Measurements from ENCODE around the gene SPTB.

The SPTB gene

GRCh38 chr14:64729386-64730060, 150.2 kb downstream of the SPTB start:
- no peak for DNase-seq (ENCODE audit: low read depth in 2 of 2)

GRCh38 chr14:64728856-64729255, 150.9 kb downstream of the SPTB start:
- DNase-seq (ENCODE audit: low read depth in 2 of 2) = no peak

- DNase-seq (ENCODE audit: low read depth in 2 of 2) = no peak
Observed at GRCh38 chr14:64728106-64728505, 151.6 kb downstream of the SPTB start.

GRCh38 chr14:64727551-64728071, 152.1 kb downstream of the SPTB start:
- no peak for DNase-seq (ENCODE audit: low read depth in 2 of 2)

GRCh38 chr14:64726585-64726890, 153.2 kb downstream of the SPTB start:
- no peak for DNase-seq (ENCODE audit: low read depth in 2 of 2)

- no peak for DNase-seq (ENCODE audit: low read depth in 2 of 2)
Observed at GRCh38 chr14:64725879-64726584, 153.7 kb downstream of the SPTB start.

GRCh38 chr14:64725261-64725815, 154.4 kb downstream of the SPTB start:
- no peak for DNase-seq (ENCODE audit: low read depth in 2 of 2)

- no peak for DNase-seq (ENCODE audit: low read depth in 2 of 2)
Observed at GRCh38 chr14:64724578-64724930, 155.2 kb downstream of the SPTB start.

GRCh38 chr14:64723691-64724577, 155.8 kb downstream of the SPTB start:
- DNase-seq (ENCODE audit: low read depth in 2 of 2) = no peak

GRCh38 chr14:64722842-64723447, 156.8 kb downstream of the SPTB start:
- no peak for DNase-seq (ENCODE audit: low read depth in 2 of 2)

GRCh38 chr14:64721899-64722298, 157.8 kb downstream of the SPTB start:
- DNase-seq (ENCODE audit: low read depth in 2 of 2) = no peak

- DNase-seq (ENCODE audit: low read depth in 2 of 2) = no peak
Observed at GRCh38 chr14:64721391-64721791, 158.3 kb downstream of the SPTB start.

- DNase-seq (ENCODE audit: low read depth in 2 of 2) = no peak
Observed at GRCh38 chr14:64720131-64720576, 159.6 kb downstream of the SPTB start.

- DNase-seq (ENCODE audit: low read depth in 2 of 2) = no peak
Observed at GRCh38 chr14:64719601-64720000, 160.1 kb downstream of the SPTB start.

- no peak for DNase-seq (ENCODE audit: low read depth in 2 of 2)
Observed at GRCh38 chr14:64718762-64719161, 160.9 kb downstream of the SPTB start.

GRCh38 chr14:64717870-64718269, 161.8 kb downstream of the SPTB start:
- no peak for DNase-seq (ENCODE audit: low read depth in 2 of 2)

GRCh38 chr14:64715628-64716412, 163.9 kb downstream of the SPTB start:
- DNase-seq (ENCODE audit: low read depth in 2 of 2) = no peak

GRCh38 chr14:64715146-64715627, 164.5 kb downstream of the SPTB start:
- DNase-seq (ENCODE audit: low read depth in 2 of 2) = no peak

- DNase-seq (ENCODE audit: low read depth in 2 of 2) = no peak
Observed at GRCh38 chr14:64714432-64715025, 165.2 kb downstream of the SPTB start.

GRCh38 chr14:64713677-64714076, 166.0 kb downstream of the SPTB start:
- DNase-seq (ENCODE audit: low read depth in 2 of 2) = no peak

All from stimulated activated CD8-positive, alpha-beta memory T cell treated with anti-CD3 and anti-CD28 coated beads, Interleukin-15, amount 100 ng/mL, for 48 hours (primary cell).